HUES6 (cell line): ENCODE measurements around the gene GBGT1.

Source experiments
- H3K27ac ChIP-seq: 2 replicates; pipeline ENCODE4 v1.7.0; 2013; ENCODE audit warnings: low read depth, mild to moderate bottlenecking, low read length, inconsistent platforms
- H3K27me3 ChIP-seq: 2 replicates; pipeline ENCODE4 v1.6.1; 2013; ENCODE audit warnings: low read length; ENCODE audit not compliant: control insufficient read depth, insufficient read depth
- H3K36me3 ChIP-seq: 2 replicates; pipeline ENCODE4 v1.6.1; 2013; ENCODE audit warnings: low read length; ENCODE audit not compliant: control insufficient read depth, insufficient read depth
- H3K4me1 ChIP-seq: 2 replicates; pipeline ENCODE4 v1.6.1; 2013; ENCODE audit warnings: low read length; ENCODE audit not compliant: control insufficient read depth, insufficient read depth
- H3K4me3 ChIP-seq: 2 replicates; pipeline ENCODE4 v1.5.1; 2013; ENCODE audit warnings: low read depth, low read length
- H3K9ac ChIP-seq: one replicate; pipeline ENCODE4 v1.6.1; 2013; ENCODE audit warnings: mild to moderate bottlenecking, low read length
- H3K9me3 ChIP-seq: 2 replicates; pipeline ENCODE4 v1.6.1; 2013; ENCODE audit warnings: low read depth, low read length; ENCODE audit not compliant: control insufficient read depth, insufficient read depth

The GBGT1 gene

DNA sequence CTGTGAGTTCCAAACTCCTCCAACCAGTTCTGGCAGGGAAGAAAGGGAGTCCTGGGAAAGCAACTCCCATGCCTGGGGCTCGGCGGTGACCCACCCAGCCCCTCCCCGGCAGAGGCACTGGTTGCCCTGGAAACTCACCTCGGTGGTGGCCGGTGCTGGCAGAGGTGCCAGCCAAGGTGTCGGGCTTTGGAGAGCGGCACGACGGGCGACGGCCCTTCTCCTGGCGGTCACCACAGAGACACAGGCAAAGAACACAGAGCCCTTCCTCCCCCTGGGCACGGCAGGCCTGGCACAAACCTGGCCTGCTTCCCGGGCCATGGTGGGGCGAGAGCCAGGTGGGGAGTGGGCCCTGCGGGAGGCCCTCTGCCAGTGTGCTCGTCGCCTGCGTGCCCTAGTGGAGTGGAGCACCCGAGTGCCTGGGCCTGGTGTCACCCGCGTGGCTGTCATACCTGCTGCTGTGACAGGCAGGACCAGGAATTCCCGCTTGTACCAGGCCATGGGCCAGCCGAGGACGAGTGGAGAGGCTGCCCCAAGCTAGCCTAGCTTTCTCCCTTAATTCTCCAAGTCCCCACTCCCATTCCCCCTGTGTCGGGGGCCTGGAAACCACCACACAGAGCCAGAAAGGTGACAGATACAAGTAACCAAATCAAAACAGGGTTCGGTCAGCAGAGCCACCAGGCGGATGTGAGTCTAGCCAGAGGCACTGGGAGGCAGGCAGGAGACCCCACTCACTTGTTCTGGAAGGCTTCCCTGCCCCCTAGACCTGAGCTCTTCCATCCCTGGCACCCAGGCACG, 34.5 kb downstream of the GBGT1 start:
- Histone ChIP-seq H3K36me3 (no peaks in the 10 kb centered on the region), H3K4me3 (no peak overlapping the region), H3K9me3 (no peaks in the 10 kb centered on the region), H3K27me3 (no peaks in the 10 kb centered on the region), H3K27ac (no peak overlapping the region), H3K9ac (no peak overlapping the region), H3K4me1 (peaks cover 15% of the 10 kb centered on the region)

DNA sequence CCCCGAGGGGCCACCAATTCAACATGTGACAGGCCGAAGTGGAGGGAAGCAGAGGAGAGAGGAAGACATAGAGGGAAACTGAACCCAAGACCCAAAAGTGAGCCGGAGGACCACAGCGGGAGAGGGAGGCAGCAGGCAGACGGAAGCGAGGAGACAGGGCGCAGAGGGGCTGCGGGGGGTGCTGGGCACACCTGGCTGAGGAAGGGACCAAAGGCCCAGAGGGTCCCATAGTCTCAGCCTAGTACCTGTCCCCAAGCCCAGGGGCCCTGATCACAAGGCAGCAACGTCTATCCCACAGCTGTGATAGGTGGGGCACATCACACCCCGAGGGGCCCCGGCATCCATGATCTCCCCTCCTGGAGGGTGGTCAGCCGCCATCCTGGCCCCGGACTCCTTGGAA, 35.6 kb downstream of the GBGT1 start:
- H3K9ac ChIP-seq = peak overlapping the region; percentile 27
- peaks cover 9% of the 10 kb centered on the region for H3K4me1 ChIP-seq
- H3K27me3 ChIP-seq = no peaks in the 10 kb centered on the region
- no peak overlapping the region for H3K27ac ChIP-seq
- no peaks in the 10 kb centered on the region for H3K9me3 ChIP-seq
- no peak overlapping the region for H3K4me3 ChIP-seq
- no peaks in the 10 kb centered on the region for H3K36me3 ChIP-seq

DNA sequence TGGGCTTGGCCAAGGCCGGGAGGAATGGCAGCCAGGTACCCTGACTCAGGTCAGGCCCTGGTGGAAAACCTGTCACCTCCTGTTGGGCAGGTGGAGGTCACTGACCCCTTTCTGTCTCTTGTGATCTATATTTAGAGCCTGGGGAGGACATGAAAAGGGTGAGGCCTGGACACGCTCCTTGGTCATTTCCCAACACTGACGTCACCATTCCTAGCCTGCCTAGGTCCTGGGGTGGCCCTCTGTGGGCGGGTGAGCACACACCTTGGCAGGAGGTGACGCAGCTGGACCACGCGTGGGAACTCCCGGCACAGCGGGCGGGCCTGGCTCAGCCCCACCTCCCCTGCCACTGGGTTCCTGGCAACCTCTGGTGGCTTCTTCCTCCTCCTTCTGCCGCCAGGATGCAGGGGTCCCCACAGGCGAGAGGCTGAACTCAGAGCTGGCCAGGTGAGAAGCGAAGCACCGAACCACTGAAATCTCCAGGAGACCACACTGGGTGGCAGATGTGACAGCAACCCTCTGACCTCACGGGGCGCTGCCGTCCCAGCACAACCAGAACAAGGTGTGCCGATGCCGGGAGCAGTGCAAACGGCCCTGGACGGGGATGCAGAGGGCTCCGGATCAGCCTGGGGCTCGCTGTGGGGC, 36.3 kb downstream of the GBGT1 start:
- peaks cover 5% of the 10 kb centered on the region; the same call in 1 of the 2 replicates for H3K4me1 ChIP-seq
- H3K4me3 ChIP-seq = no peak overlapping the region
- H3K27me3 ChIP-seq = no peaks in the 10 kb centered on the region
- no peaks in the 10 kb centered on the region for H3K36me3 ChIP-seq
- H3K9me3 ChIP-seq = no peaks in the 10 kb centered on the region
- H3K27ac ChIP-seq = no peak overlapping the region
- H3K9ac ChIP-seq = no peak overlapping the region

DNA sequence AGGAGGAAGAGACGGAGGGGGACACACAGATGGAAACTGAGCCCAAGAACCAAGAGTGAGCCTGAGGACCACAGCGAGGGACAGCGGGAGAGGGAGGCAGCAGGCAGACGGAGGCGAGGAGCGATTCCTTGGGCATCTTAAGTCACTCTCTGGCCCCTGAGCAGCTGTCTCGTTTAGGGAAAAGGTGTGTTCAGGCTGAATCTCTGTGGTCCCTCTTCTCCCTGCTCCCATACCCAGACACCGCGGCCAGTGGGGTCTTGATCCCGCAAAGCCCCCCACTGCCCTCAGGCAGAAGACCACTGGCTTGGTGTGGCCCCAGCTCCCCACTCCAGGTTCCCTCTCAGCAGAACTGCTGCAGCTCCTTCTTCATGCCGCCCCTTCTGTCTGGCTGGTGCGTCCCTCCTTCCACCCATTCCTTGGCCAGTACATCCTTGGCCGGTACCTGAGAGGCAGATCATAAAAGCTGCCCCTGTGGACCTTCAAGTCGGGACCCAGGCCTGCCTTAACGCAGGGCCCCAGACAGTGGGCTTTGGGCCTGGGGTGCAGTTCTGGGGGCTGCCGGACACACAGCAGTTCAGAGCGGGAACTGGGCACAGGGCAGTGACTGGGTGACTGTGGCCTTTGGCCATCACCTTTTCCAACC, 36.9 kb downstream of the GBGT1 start:
- Histone ChIP-seq H3K4me3 (no peak overlapping the region), H3K27ac (no peak overlapping the region), H3K36me3 (no peaks in the 10 kb centered on the region), H3K27me3 (peaks cover 4% of the 10 kb centered on the region; the same call in 1 of the 2 replicates), H3K9me3 (no peaks in the 10 kb centered on the region), H3K4me1 (peaks cover 5% of the 10 kb centered on the region; the same call in 1 of the 2 replicates), H3K9ac (no peak overlapping the region)

DNA sequence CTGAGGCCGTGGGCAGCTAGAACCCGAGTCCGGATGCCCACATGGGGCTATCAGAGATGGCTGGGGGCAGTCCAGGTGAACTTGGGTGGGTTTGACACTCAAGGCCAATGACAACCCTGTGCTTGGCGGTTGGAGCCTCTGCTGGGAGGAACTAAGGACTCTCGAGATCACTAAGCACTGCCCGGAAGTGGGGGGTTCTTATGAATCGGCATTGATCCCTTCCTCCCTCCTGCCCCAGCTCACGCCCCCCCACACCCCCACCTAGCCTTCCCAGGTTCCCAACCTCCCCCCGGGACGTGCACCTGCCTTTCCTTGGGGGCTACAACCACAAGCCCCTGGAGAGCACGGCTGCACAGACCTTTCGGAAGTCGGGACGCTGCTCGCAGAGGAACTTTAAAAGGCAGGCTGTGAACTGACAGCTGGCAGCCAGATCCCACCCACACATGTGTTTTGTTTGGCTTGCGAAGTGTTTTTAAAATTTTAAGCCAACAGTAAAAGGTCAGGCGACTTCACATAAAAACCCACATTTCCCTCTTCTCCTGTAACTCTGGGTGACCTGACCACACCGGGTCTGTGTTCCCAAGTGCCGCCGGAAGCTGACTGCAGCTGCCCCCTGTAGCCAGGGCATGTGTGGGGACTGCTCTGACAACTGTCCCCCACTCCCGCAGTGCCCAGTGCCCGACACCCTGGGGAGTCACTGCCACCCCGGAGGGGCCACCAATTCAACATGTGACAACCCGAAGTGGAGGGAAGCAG, 37.6 kb downstream of the GBGT1 start:
- peaks cover 9% of the 10 kb centered on the region; the same call in 1 of the 2 replicates for H3K4me1 ChIP-seq
- no peak overlapping the region for H3K9ac ChIP-seq
- H3K27me3 ChIP-seq = peaks cover 4% of the 10 kb centered on the region; the same call in 1 of the 2 replicates
- H3K9me3 ChIP-seq = no peaks in the 10 kb centered on the region
- no peak overlapping the region for H3K27ac ChIP-seq
- H3K4me3 ChIP-seq = no peak overlapping the region
- H3K36me3 ChIP-seq = no peaks in the 10 kb centered on the region

DNA sequence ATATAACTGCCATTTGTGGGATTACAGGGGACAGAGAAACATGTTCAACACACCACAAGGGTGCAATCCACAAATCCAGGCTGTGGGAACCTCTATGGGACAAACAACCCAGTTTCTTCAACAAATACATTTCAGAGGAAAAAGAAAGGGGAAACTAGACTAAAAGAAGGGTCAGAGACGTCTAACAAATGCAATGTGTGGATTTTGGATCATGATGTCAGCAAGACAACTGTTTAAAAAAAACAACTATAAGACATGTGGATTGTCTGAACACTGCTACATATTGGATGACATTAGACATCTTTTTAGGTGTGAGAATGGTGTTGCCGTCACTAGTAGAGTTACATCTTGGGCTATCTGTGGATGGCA, 38.8 kb downstream of the GBGT1 start:
- Histone ChIP-seq H3K9me3 (no peaks in the 10 kb centered on the region), H3K36me3 (no peaks in the 10 kb centered on the region), H3K27ac (no peak overlapping the region), H3K4me1 (peaks cover 12% of the 10 kb centered on the region), H3K27me3 (peaks cover 7% of the 10 kb centered on the region), H3K9ac (no peak overlapping the region), H3K4me3 (no peak overlapping the region)

DNA sequence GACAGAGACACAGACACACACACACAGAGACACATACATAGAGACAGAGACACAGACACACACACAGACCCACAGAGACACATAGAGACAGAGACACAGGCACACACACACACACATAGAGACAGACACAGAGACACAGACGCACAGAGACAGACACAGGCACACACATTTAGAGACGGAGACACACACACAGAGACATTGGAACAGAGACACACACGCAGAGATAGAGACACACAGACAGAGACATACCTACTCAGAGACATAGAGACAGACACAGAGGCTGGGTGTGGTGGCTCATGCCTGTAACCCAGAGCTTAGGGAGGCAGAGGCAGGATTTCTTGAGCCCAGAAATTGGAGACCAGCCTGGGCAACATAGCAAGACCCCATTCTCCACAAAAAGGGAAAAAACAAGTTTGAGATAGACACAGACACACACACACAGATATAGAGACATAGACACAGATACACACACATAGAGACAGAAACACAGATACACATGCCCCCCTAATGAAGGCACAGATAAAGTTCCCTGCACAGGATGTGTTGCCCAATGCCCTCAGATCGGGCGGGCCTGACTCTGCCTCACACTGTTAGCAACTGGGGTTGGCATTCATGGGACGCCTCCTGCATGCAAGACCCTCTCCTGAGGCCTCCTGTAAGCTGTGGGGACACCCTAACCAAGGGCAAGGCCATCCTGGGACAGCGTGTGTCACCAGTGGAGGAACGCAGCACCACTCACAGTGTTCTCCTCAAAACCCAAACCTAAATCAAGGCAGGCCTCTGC, 39.4 kb downstream of the GBGT1 start:
- peaks cover 18% of the 10 kb centered on the region for H3K4me1 ChIP-seq
- H3K9ac ChIP-seq = no peak overlapping the region

DNA sequence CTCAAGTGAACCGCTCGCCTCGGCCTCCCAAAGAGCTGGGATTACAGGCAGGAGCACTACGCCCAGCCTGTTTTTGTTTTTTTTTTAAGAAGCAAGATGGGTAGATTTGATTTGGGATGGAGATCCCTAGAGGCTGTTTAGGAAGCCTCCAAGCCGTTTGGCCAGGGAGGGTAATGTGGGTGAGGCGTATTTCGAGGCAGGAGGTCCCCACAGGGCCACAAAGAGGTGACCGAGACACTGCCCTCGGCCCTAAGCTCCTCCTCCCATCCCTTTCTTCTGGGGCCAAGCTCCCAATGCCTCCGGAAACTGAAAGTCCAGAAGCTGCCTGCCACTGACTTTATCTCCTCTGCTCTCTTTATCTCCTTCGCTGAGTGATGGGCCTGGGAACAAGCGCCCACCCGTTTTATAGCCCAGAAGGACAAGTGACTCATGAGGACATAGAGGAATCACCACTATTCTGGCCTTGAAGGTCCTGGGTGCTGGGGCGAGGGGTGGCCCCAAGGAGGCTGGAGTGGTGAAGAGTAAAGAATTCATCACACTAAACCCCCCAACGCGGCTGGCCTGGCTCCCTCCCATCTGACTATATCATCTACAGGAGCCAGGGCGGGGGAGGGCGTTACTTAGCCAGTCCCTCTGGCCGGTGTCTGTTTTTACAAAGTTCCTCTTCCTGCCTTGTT, 40.6 kb downstream of the GBGT1 start:
- no peak overlapping the region for H3K27ac ChIP-seq
- H3K9ac ChIP-seq = no peak overlapping the region
- H3K4me1 ChIP-seq = peaks cover 23% of the 10 kb centered on the region
- H3K36me3 ChIP-seq = no peaks in the 10 kb centered on the region
- no peaks in the 10 kb centered on the region for H3K9me3 ChIP-seq
- peaks cover 18% of the 10 kb centered on the region for H3K27me3 ChIP-seq
- no peak overlapping the region for H3K4me3 ChIP-seq

More for the DNA sequence above, 39.4 kb downstream of the GBGT1 start:
- no peak overlapping the region for H3K27ac ChIP-seq
- no peaks in the 10 kb centered on the region for H3K36me3 ChIP-seq
- peaks cover 12% of the 10 kb centered on the region for H3K27me3 ChIP-seq
- no peak overlapping the region for H3K4me3 ChIP-seq
- no peaks in the 10 kb centered on the region for H3K9me3 ChIP-seq

DNA sequence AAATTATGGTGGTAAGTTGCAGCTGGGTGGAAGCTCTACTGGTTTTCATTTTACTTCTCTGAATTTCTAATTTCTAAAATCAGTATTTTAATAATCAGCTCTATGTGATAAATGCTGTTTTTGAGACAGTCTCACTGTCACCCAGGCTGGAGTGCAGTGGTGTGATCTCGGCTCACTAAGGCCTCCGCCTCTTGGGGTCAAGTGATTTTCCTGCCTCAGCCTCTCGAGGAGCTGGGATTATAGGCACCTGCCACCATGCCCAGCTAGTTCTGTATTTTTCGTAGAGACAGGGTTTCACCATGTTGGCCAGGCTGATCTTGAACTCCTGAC, 41.1 kb downstream of the GBGT1 start:
- no peak overlapping the region for H3K9ac ChIP-seq
- peaks cover 23% of the 10 kb centered on the region for H3K4me1 ChIP-seq
- H3K36me3 ChIP-seq = no peaks in the 10 kb centered on the region
- H3K27ac ChIP-seq = no peak overlapping the region
- peaks cover 18% of the 10 kb centered on the region for H3K27me3 ChIP-seq
- H3K9me3 ChIP-seq = no peaks in the 10 kb centered on the region
- H3K4me3 ChIP-seq = no peak overlapping the region
